IPS-18a (cell line): ENCODE data around the gene G3BP1.
"Not testable (repeated sequence)": the region's sequence is repeated elsewhere in the genome, so short reads cannot be mapped to it uniquely, and the experiment has no call there.

Experiments
- H3K27ac ChIP-seq: one replicate; pipeline ENCODE4 v1.5.1; 2013; ENCODE audit warnings: low read length
- H3K27me3 ChIP-seq: one replicate; pipeline ENCODE4 v1.6.1; 2013; ENCODE audit warnings: mild to moderate bottlenecking, low read length; ENCODE audit not compliant: control insufficient read depth, insufficient read depth
- H3K36me3 ChIP-seq: one replicate; pipeline ENCODE4 v1.6.1; 2013; ENCODE audit warnings: low read depth, low read length; ENCODE audit not compliant: control insufficient read depth
- H3K4me1 ChIP-seq: one replicate; pipeline ENCODE4 v1.6.1; 2013; ENCODE audit warnings: low read depth, low read length; ENCODE audit not compliant: control insufficient read depth
- H3K4me3 ChIP-seq: one replicate; pipeline ENCODE4 v1.5.1; 2013; ENCODE audit warnings: low read length
- H3K9ac ChIP-seq: one replicate; pipeline ENCODE4 v1.6.1; 2013; ENCODE audit warnings: mild to moderate bottlenecking, low read length, moderate library complexity
- H3K9me3 ChIP-seq: one replicate; pipeline ENCODE4 v1.6.1; 2013; ENCODE audit warnings: low read depth, low read length; ENCODE audit not compliant: control insufficient read depth

The G3BP1 gene

DNA sequence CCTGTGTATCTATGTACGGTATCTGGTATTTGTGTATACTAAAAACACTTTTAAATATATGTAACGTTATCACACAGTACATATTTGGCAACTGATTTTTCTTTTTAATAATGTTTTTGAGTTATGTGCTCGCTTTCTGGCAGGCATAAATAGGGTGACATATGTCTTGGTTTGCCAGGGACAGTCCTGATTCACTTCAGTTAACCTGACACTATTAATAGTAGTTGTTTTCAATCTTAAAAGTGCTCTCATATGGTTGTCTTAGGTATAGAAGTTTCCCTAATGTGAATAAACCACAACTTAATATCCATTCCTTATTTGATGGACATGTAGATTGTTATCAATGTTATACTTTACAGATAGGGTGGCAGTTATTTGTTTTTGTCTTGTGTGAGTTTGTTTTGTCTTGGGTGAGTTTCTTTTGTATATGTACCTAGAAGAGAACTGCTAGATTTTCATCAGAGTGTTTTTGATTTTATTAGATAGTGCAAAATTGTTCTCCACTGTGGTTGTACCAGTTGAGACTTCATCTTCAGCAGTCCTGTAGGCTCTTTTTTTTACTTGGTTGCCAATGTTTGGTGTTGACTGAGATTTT lies 7.9 kb downstream of the G3BP1 start:
- no peaks in the 10 kb centered on the region for H3K9me3 ChIP-seq
- no peak overlapping the region for H3K27ac ChIP-seq
- no peaks in the 10 kb centered on the region for H3K27me3 ChIP-seq
- peaks cover 17% of the 10 kb centered on the region for H3K4me1 ChIP-seq
- H3K36me3 ChIP-seq, result peaks cover 21% of the 10 kb centered on the region
- no peak overlapping the region for H3K9ac ChIP-seq
- no peak overlapping the region for H3K4me3 ChIP-seq

DNA sequence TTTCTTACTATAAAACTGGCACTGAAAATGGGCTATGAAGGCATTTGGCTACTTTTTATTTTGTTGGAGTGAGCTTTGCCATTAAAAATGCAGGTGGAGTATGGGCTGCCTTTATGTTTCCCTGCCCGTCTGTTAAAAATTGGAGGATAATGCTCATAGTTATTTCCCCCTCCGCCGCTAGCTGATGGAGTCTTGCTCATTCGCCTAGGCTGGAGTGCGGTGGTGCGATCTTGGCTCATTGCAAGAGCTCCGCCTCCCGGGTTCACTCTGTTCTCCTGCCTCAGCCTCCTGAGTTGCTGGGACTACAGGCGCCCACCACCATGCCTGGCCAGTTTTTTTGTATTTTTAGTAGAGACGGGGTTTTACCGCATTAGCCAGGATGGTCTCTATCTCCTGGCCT lies 8.6 kb downstream of the G3BP1 start:
- H3K27me3 ChIP-seq, result no peaks in the 10 kb centered on the region
- H3K9me3 ChIP-seq, result no peaks in the 10 kb centered on the region
- peaks cover 24% of the 10 kb centered on the region for H3K36me3 ChIP-seq
- no peak overlapping the region for H3K4me3 ChIP-seq
- H3K9ac ChIP-seq, result no peak overlapping the region
- H3K4me1 ChIP-seq, result peaks cover 14% of the 10 kb centered on the region
- H3K27ac ChIP-seq, result no peak overlapping the region

GRCh38 chr5:151781201-151781600 lies 9.4 kb downstream of the G3BP1 start:
- Histone ChIP-seq H3K27ac (no peak overlapping the region), H3K4me1 (peaks cover 11% of the 10 kb centered on the region), H3K27me3 (no peaks in the 10 kb centered on the region), H3K4me3 (no peak overlapping the region), H3K9me3 (no peaks in the 10 kb centered on the region), H3K36me3 (peaks cover 25% of the 10 kb centered on the region), H3K9ac (peak overlapping the region; percentile 18)

DNA sequence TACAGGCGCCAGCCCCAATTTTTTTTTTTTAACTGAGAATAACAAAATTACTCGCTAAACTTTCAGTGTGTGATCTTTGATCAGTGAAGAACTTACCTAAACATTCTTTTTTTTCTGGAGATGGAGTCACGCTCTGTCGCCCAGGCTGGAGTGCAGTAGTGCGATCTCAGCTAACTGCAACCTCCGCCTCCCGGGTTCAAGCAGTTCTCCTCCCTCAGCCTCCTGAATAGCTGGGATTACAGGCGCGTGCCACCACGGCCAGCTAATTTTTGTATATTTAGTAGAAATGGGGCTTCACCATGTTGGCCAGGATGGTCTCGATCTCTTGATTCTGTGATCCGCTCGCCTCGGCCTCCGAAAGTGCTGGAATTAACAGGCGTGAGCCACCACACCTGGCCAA lies 11.9 kb downstream of the G3BP1 start:
- Histone ChIP-seq H3K36me3 (peaks cover 29% of the 10 kb centered on the region), H3K4me1 (peaks cover 11% of the 10 kb centered on the region)
- H3K4me3 ChIP-seq, H3K9me3 ChIP-seq, H3K27me3 ChIP-seq, H3K27ac ChIP-seq, H3K9ac ChIP-seq: not testable (repeated sequence)

- Histone ChIP-seq H3K36me3 (peaks cover 31% of the 10 kb centered on the region), H3K27me3 (no peaks in the 10 kb centered on the region), H3K9me3 (no peaks in the 10 kb centered on the region), H3K27ac (no peak overlapping the region), H3K4me1 (peaks cover 11% of the 10 kb centered on the region), H3K4me3 (no peak overlapping the region), H3K9ac (no peak overlapping the region)
Observed at GRCh38 chr5:151784141-151784540, 12.4 kb downstream of the G3BP1 start.

DNA sequence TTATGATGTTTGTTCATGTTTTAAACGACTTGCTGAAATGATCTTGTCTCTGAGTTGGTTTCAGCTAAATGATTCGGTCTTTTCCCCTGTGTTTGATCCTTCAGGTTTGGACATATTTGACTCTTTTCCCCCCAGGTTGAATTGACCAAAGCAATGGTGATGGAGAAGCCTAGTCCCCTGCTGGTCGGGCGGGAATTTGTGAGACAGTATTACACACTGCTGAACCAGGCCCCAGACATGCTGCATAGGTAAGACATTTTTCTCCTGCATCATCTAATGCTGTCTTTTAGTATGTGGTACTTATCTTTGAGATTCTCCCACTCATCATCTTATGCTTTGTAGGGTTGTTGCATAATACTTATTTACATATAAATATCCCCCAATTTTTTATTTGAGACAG lies 14.7 kb downstream of the G3BP1 start:
- H3K4me1 ChIP-seq, result peaks cover 3% of the 10 kb centered on the region
- H3K9me3 ChIP-seq, result no peaks in the 10 kb centered on the region
- H3K27me3 ChIP-seq, result no peaks in the 10 kb centered on the region
- H3K36me3 ChIP-seq, result peaks cover 52% of the 10 kb centered on the region
- no peak overlapping the region for H3K27ac ChIP-seq
- H3K4me3 ChIP-seq, result no peak overlapping the region
- H3K9ac ChIP-seq, result no peak overlapping the region

DNA sequence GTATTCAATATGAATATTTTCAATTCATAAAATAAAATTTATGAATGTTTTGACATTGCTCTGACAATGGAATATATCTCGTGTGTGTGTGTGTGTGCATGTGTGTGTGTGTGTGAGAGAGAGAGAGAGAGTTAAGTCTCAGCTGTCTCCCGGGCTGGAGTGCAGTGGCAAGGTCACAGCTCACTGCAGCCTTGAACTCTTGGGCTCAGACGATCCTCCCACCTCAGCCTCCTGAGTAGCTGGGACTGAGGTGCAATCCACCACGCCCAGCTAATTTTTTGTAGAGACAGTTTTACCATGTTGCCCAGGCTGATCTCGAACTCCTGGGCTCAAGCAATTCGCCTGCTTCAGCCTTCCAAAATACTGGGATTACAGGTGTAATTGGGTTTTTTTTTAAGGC lies 16.1 kb downstream of the G3BP1 start:
- Histone ChIP-seq H3K9me3 (no peaks in the 10 kb centered on the region), H3K9ac (no peak overlapping the region), H3K36me3 (peaks cover 65% of the 10 kb centered on the region), H3K27me3 (no peaks in the 10 kb centered on the region), H3K4me1 (peaks cover 3% of the 10 kb centered on the region), H3K27ac (no peak overlapping the region), H3K4me3 (no peak overlapping the region)

- H3K27me3 ChIP-seq, result no peaks in the 10 kb centered on the region
- H3K27ac ChIP-seq, result no peak overlapping the region
- peaks cover 97% of the 10 kb centered on the region for H3K36me3 ChIP-seq
Observed at GRCh38 chr5:151793358-151793757, 21.6 kb downstream of the G3BP1 start.

DNA sequence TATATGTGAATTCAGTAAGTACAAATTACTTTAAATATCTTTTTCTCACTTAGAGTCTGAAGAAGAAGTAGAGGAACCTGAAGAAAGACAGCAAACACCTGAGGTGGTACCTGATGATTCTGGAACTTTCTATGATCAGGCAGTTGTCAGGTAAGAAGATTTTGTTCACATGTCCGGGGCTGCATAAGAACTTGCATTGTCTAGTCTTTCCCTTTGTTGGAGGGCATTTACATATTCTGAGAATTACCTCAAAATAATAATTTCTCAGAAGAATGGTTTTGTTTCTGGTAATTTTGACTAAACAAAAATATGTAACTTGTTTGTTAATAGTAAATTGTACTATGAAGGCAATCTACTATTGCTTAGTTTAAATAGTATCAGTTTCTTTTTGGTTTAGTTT lies 23.7 kb downstream of the G3BP1 start:
- H3K9ac ChIP-seq, result no peak overlapping the region
- peaks cover 97% of the 10 kb centered on the region for H3K36me3 ChIP-seq
- H3K27me3 ChIP-seq, result no peaks in the 10 kb centered on the region
- H3K9me3 ChIP-seq, result no peaks in the 10 kb centered on the region
- H3K4me3 ChIP-seq, result no peak overlapping the region
- H3K27ac ChIP-seq, result no peak overlapping the region
- no peaks in the 10 kb centered on the region for H3K4me1 ChIP-seq

More at GRCh38 chr5:151793358-151793757, 21.6 kb downstream of the G3BP1 start:
- Histone ChIP-seq H3K4me1 (no peaks in the 10 kb centered on the region), H3K4me3 (no peak overlapping the region), H3K9ac (no peak overlapping the region), H3K9me3 (no peaks in the 10 kb centered on the region)

DNA sequence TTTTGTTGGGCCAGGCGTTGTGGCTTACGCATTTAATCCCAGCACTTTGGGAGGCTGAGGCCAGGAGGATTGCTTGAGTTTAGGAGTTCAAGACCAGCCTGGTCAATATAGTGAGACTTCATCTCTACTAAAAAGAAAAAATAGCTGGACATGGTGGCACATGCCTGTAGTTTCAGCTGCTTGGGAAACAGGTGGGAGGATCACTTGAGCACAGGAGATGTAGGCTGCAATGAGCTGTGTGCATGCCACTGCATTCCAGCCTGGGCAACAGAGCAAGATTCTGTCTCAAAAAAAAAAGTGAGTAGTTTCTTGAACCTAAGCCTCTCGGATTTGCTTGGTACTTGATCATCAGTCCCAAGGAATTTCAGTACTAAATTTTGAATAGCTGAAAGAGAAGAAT lies 26.9 kb downstream of the G3BP1 start:
- no peak overlapping the region for H3K4me3 ChIP-seq
- no peaks in the 10 kb centered on the region for H3K27me3 ChIP-seq
- H3K4me1 ChIP-seq, result no peaks in the 10 kb centered on the region
- H3K27ac ChIP-seq, result no peak overlapping the region
- no peaks in the 10 kb centered on the region for H3K9me3 ChIP-seq
- H3K36me3 ChIP-seq, result peaks cover 92% of the 10 kb centered on the region
- H3K9ac ChIP-seq, result no peak overlapping the region

DNA sequence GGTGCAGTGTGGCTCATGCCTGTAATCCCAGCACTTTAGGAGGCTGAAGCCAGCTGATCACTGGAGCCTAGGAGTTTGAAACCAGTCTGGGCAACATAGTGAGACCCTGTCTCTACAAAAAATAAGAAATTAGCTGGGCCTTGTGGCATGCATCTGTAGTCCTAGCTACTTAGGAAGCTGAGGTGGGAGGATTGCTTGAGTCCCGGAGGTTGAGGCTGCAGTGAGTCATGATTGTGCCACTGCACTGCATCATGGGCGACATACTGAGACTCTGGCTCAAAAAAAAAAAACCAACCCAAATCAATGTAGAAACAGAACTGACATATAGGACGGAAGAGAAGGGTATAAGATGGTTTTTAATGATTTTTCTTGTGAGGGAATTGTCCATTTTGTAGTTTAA lies 27.7 kb downstream of the G3BP1 start:
- Histone ChIP-seq H3K36me3 (peaks cover 92% of the 10 kb centered on the region), H3K27me3 (no peaks in the 10 kb centered on the region), H3K9ac (no peak overlapping the region), H3K27ac (no peak overlapping the region), H3K4me3 (no peak overlapping the region), H3K9me3 (no peaks in the 10 kb centered on the region), H3K4me1 (no peaks in the 10 kb centered on the region)

DNA sequence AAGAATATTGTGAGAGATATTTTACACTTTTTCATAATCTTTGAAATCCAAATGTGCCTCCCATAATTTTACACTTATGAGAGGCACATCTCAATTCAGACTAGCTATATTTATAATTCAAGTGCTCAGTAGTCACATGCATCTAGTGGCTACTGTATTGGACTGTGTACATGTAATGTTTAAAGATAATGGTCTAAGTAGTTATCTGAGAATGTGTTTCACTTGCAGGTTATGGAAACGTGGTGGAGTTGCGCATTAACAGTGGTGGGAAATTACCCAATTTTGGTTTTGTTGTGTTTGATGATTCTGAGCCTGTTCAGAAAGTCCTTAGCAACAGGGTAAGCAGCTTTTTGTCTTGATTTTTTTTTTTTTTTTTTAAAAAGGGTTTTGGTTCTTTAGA lies 28.8 kb downstream of the G3BP1 start:
- no peak overlapping the region for H3K4me3 ChIP-seq
- H3K9me3 ChIP-seq, result no peaks in the 10 kb centered on the region
- H3K36me3 ChIP-seq, result peaks cover 92% of the 10 kb centered on the region
- no peak overlapping the region for H3K9ac ChIP-seq
- no peak overlapping the region for H3K27ac ChIP-seq
- no peaks in the 10 kb centered on the region for H3K4me1 ChIP-seq
- H3K27me3 ChIP-seq, result no peaks in the 10 kb centered on the region
